Measurements from ENCODE around the gene NR2E1. TPM values are rescaled to one million over a fixed set of nuclear protein-coding genes. Genes with fewer than 3 reads are reported as not detected.

Gene NR2E1
- total RNA-seq, 1 donor from 2014 or later, result 1.0 TPM

GRCh38 chr6:108235127-108235526 is 69.3 kb downstream of the NR2E1 start:
- no peak overlapping the region for H3K4me3 ChIP-seq
- H3K79me2 ChIP-seq (ENCODE audit: low read depth), result peaks cover 4% of the 10 kb centered on the region
- H4K20me1 ChIP-seq (ENCODE audit: low read depth), result peaks cover 7% of the 10 kb centered on the region
- no peak overlapping the region for H3K4me3 Mint-ChIP-seq
- H3K4me2 ChIP-seq, result no peak overlapping the region
- H3K27ac ChIP-seq, result no peak overlapping the region
- no peaks in the 10 kb centered on the region for H3K36me3 ChIP-seq
- H3K4me1 Mint-ChIP-seq, result no peaks in the 10 kb centered on the region
- H3K9ac ChIP-seq, result no peak overlapping the region
- no peak overlapping the region for H3K27ac Mint-ChIP-seq
- no peaks in the 10 kb centered on the region for H3K4me1 ChIP-seq
- DNase-seq (ENCODE audit: low spot score), result no peak
- no peak for TF ChIP-seq CTCF (IDR thresholded peaks at IDR 0.05)
- no peak for TF ChIP-seq EZH2 (IDR thresholded peaks at IDR 0.05)
- H3K9me3 ChIP-seq (ENCODE audit: low read depth), result no peaks in the 10 kb centered on the region
- no peak overlapping the region for H2AFZ ChIP-seq (replicated peaks)
- H3K9me3 Mint-ChIP-seq, result peaks cover 2% of the 10 kb centered on the region
- no peaks in the 10 kb centered on the region for H3K27me3 ChIP-seq
- no peaks in the 10 kb centered on the region for H3F3A ChIP-seq (ENCODE audit: low read depth)
- H3K27me3 Mint-ChIP-seq (ENCODE audit: insufficient read depth, low read depth), result no peaks in the 10 kb centered on the region
- H3K36me3 Mint-ChIP-seq, result peaks cover 23% of the 10 kb centered on the region

- Mint-ChIP-seq H3K27me3 (ENCODE audit: insufficient read depth, low read depth) (no peaks in the 10 kb centered on the region), H3K36me3 (peaks cover 32% of the 10 kb centered on the region), H3K27ac (no peak overlapping the region), H3K4me3 (no peak overlapping the region), H3K4me1 (no peaks in the 10 kb centered on the region), H3K9me3 (peaks cover 8% of the 10 kb centered on the region)
- no peak overlapping the region for H3K9ac ChIP-seq
- TF ChIP-seq EZH2phosphoT487 (IDR thresholded peaks at IDR 0.05) (no peak), EZH2 (IDR thresholded peaks at IDR 0.05) (no peak), CTCF (IDR thresholded peaks at IDR 0.05) (no peak)
- no peaks in the 10 kb centered on the region for H3K9me3 ChIP-seq (ENCODE audit: low read depth)
- H3K27me3 ChIP-seq, result no peaks in the 10 kb centered on the region
- peaks cover 3% of the 10 kb centered on the region for H3F3A ChIP-seq (ENCODE audit: low read depth)
- no peak overlapping the region for H3K27ac ChIP-seq
- no peak overlapping the region for H2AFZ ChIP-seq (replicated peaks)
- no peaks in the 10 kb centered on the region for H3K36me3 ChIP-seq
- no peak for DNase-seq (ENCODE audit: low spot score)
- H3K4me1 ChIP-seq, result peaks cover 1% of the 10 kb centered on the region
- H3K4me2 ChIP-seq, result no peak overlapping the region
- H3K4me3 ChIP-seq, result no peak overlapping the region
- H3K79me2 ChIP-seq (ENCODE audit: low read depth), result peaks cover 19% of the 10 kb centered on the region
- peaks cover 11% of the 10 kb centered on the region for H4K20me1 ChIP-seq (ENCODE audit: low read depth)
These were observed 71.0 kb downstream of the NR2E1 start for GRCh38 chr6:108236791-108237190.

DNA sequence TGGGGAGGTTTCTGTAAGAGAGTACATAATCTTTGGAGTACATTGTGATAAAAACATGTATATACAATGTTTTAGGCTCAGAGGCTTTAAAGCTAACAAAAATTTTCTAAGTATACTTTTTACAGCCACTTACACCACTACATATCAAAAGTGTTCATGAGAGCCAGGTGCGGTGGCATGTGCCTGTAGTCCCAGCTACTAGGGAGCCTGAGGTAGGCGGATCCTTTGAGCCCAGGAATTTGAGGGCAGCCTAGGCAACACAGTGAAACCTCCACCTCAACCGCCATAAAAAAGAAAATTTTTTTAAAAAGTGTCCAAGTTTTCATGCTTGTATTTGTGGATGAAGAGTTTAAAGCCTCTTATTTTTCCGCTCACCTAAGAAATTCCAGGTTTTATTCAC is 72.5 kb downstream of the NR2E1 start:
- Histone ChIP-seq H2AFZ (replicated peaks) (no peak overlapping the region), H3K36me3 (no peaks in the 10 kb centered on the region), H4K20me1 (ENCODE audit: low read depth) (peaks cover 6% of the 10 kb centered on the region), H3K9ac (no peak overlapping the region), H3K27me3 (no peaks in the 10 kb centered on the region), H3K79me2 (ENCODE audit: low read depth) (peaks cover 20% of the 10 kb centered on the region), H3K27ac (no peak overlapping the region), H3K4me2 (no peak overlapping the region), H3K4me3 (no peak overlapping the region), H3K4me1 (peaks cover 5% of the 10 kb centered on the region), H3K9me3 (ENCODE audit: low read depth) (no peaks in the 10 kb centered on the region), H3F3A (ENCODE audit: low read depth) (peaks cover 18% of the 10 kb centered on the region)
- H3K36me3 Mint-ChIP-seq, result peaks cover 41% of the 10 kb centered on the region
- H3K27me3 Mint-ChIP-seq (ENCODE audit: insufficient read depth, low read depth), result no peaks in the 10 kb centered on the region
- H3K4me3 Mint-ChIP-seq, result no peak overlapping the region
- H3K4me1 Mint-ChIP-seq, result peaks cover 6% of the 10 kb centered on the region
- no peak for DNase-seq (ENCODE audit: low spot score)
- peaks cover 16% of the 10 kb centered on the region for H3K9me3 Mint-ChIP-seq
- TF ChIP-seq EZH2 (IDR thresholded peaks at IDR 0.05) (no peak), EZH2phosphoT487 (IDR thresholded peaks at IDR 0.05) (no peak), CTCF (IDR thresholded peaks at IDR 0.05) (no peak)
- H3K27ac Mint-ChIP-seq, result no peak overlapping the region

Other genes with a start within 250 kb of the NR2E1 start
- 15.9 and 20.7 TPM in 2 replicates for gene SEC63, start 207.8 kb upstream of the NR2E1 start, total RNA-seq (ENCODE audit: low replicate concordance)
- 18.0 and 42.8 TPM in 2 replicates for gene OSTM1, start 91.3 kb upstream of the NR2E1 start, total RNA-seq (ENCODE audit: low replicate concordance)
- gene SNX3, start 95.0 kb downstream of the NR2E1 start, total RNA-seq (ENCODE audit: low replicate concordance), result 67.8 and 122 TPM in 2 replicates
- 2.9 and 8.3 TPM in 2 replicates for gene AFG1L, start 129.0 kb downstream of the NR2E1 start, total RNA-seq (ENCODE audit: low replicate concordance)